ENCODE measurements around the gene SEZ6L. TPM values are rescaled to one million over a fixed set of nuclear protein-coding genes. Genes with fewer than 3 reads are reported as not detected.

Gene SEZ6L
- total RNA-seq, 1 experiment from 2014 or later: 0.14 TPM

DNA sequence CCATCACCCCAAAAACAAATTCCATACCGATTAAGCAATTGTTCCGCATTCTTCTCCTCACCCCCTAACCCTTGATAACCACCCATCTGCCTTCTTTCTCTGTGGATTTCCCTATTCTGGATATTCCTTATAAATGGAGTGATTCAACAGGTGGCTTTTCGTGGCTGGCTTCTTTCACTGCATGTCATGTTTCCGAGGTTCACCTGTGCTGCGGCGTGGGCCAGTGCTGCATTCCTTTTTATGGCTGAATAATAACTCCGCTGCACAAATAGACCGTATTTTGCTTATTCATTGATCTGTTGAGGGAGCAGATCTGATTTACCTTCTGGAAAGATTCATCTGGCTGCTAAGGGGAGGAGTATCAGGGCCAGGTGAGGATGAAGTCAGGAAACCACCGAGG lies 165.0 kb downstream of the SEZ6L start:
- Histone ChIP-seq H3K27me3 (no peaks in the 10 kb centered on the region), H3K27ac (no peak overlapping the region), H3K9me3 (replicated peaks) (no peaks in the 10 kb centered on the region), H3K36me3 (no peaks in the 10 kb centered on the region), H3K4me1 (no peaks in the 10 kb centered on the region), H3K4me3 (no peak overlapping the region)
- DNase-seq: no peak

- no peaks in the 10 kb centered on the region for H3K4me1 ChIP-seq
- H3K27ac ChIP-seq: no peak overlapping the region
- H3K36me3 ChIP-seq: no peaks in the 10 kb centered on the region
- H3K4me3 ChIP-seq: no peak overlapping the region
- no peaks in the 10 kb centered on the region for H3K27me3 ChIP-seq
- no peaks in the 10 kb centered on the region for H3K9me3 ChIP-seq (replicated peaks)
- DNase-seq: no peak
Observed at GRCh38 chr22:26336773-26337172, 167.5 kb downstream of the SEZ6L start.

GRCh38 chr22:26339755-26340154 lies 170.5 kb downstream of the SEZ6L start:
- Histone ChIP-seq H3K4me1 (no peaks in the 10 kb centered on the region), H3K4me3 (no peak overlapping the region), H3K9me3 (replicated peaks) (no peaks in the 10 kb centered on the region), H3K36me3 (no peaks in the 10 kb centered on the region), H3K27ac (no peak overlapping the region), H3K27me3 (no peaks in the 10 kb centered on the region)
- no peak for DNase-seq

GRCh38 chr22:26342745-26343410 lies 173.6 kb downstream of the SEZ6L start:
- no peaks in the 10 kb centered on the region for H3K36me3 ChIP-seq
- no peak overlapping the region for H3K27ac ChIP-seq
- no peaks in the 10 kb centered on the region for H3K27me3 ChIP-seq
- no peak overlapping the region for H3K4me3 ChIP-seq
- no peak for DNase-seq
- no peaks in the 10 kb centered on the region for H3K4me1 ChIP-seq
- H3K9me3 ChIP-seq (replicated peaks): no peaks in the 10 kb centered on the region

DNA sequence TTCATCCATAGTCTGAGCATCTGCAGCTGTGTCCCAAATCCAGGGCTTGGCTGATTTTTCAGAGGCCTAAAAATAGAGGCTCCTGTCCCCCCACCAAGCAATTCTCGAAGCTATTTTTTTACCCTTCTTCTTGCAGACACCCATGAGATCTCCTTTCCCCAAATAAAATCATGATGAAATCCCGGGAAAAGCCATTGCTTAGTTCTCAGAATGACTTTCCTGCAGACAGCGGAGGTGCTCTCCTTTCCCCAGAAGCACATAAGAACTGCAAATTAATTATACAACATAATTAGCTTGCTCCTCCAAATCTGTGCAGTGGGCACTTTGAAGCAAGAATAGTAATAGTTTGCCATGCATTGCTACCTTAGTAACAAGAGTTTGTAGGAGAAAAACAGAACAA lies 176.2 kb downstream of the SEZ6L start:
- no peak overlapping the region for H3K4me3 ChIP-seq
- no peak for DNase-seq
- no peak overlapping the region for H3K27ac ChIP-seq
- no peaks in the 10 kb centered on the region for H3K36me3 ChIP-seq
- no peaks in the 10 kb centered on the region for H3K27me3 ChIP-seq
- H3K9me3 ChIP-seq (replicated peaks): no peaks in the 10 kb centered on the region
- H3K4me1 ChIP-seq: no peaks in the 10 kb centered on the region

- Histone ChIP-seq H3K27ac (no peak overlapping the region), H3K36me3 (no peaks in the 10 kb centered on the region), H3K4me1 (no peaks in the 10 kb centered on the region), H3K27me3 (no peaks in the 10 kb centered on the region), H3K4me3 (no peak overlapping the region), H3K9me3 (replicated peaks) (no peaks in the 10 kb centered on the region)
- DNase-seq: no peak
Observed at GRCh38 chr22:26348810-26349526, 179.7 kb downstream of the SEZ6L start.

DNA sequence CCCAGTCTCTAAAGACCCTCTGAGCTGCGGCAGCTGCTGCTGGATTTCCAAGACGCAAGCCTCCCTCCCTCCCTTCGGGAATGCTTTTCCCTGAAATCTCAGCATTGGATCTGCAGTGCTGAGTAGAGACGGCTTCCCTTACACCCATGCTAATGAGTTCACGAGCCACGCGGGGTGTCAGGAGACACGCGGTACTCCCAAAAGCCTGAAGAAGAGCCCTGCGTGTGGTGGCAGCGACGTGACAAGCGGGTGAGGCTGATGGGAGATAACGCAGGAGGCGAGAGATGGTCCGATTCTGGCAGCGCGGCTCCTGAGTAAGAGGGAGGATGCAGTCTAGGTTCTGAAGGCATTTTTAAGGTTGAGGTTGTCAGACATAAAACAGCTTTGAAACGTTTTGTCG lies 185.4 kb downstream of the SEZ6L start:
- Histone ChIP-seq H3K27me3 (no peaks in the 10 kb centered on the region), H3K9me3 (replicated peaks) (no peaks in the 10 kb centered on the region), H3K4me1 (no peaks in the 10 kb centered on the region), H3K27ac (no peak overlapping the region), H3K4me3 (no peak overlapping the region), H3K36me3 (no peaks in the 10 kb centered on the region)
- no peak for DNase-seq

- no peak for DNase-seq
- no peaks in the 10 kb centered on the region for H3K9me3 ChIP-seq (replicated peaks)
- no peaks in the 10 kb centered on the region for H3K4me1 ChIP-seq
- H3K27ac ChIP-seq: no peak overlapping the region
- H3K4me3 ChIP-seq: no peak overlapping the region
- H3K27me3 ChIP-seq: no peaks in the 10 kb centered on the region
- no peaks in the 10 kb centered on the region for H3K36me3 ChIP-seq
Observed at GRCh38 chr22:26357281-26357680, 188.0 kb downstream of the SEZ6L start.

DNA sequence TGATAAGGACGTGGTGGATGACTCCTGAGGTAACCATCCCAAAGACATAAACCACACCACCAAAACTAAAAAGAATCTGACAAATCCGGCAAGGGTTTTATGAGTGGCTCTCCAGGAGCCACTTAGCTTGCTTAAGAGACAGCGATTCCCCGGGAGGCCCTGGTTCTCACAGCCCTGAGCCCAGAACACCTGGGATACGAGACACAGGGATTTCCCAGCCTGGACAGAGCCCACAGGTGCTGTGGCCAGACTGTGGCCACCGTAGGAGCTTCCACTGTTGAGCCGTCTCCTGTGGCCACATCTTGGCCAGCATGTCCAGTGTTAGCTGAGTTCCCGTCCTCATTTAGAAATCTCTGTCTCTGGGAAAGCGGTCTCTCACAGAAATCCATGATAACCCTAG lies 188.6 kb downstream of the SEZ6L start:
- DNase-seq: peak in 1 of 2 experiments; percentile 18
- Histone ChIP-seq H3K4me3 (no peak overlapping the region), H3K9me3 (replicated peaks) (no peaks in the 10 kb centered on the region), H3K4me1 (no peaks in the 10 kb centered on the region), H3K36me3 (no peaks in the 10 kb centered on the region), H3K27me3 (no peaks in the 10 kb centered on the region), H3K27ac (no peak overlapping the region)

DNA sequence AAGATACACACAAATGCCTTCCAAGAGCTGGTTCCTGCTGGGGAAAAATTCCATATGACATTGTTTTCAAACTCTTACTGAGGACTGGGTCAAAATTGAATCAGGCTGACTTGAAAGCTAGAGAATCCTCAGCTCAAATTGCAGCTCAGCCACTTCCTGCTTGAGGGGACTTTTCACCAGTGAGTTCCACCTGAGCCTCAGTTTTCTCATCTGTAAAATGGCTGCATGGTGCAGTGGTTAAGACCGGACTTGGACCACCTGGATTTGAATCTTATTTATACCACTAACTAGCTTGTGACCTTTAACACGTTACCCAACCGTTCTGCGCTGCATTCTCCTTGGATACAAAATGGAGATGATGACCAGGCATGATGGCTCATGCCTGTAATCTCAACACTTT lies 189.9 kb downstream of the SEZ6L start:
- Histone ChIP-seq H3K9me3 (replicated peaks) (no peaks in the 10 kb centered on the region), H3K27me3 (no peaks in the 10 kb centered on the region), H3K27ac (no peak overlapping the region), H3K36me3 (no peaks in the 10 kb centered on the region), H3K4me1 (no peaks in the 10 kb centered on the region), H3K4me3 (no peak overlapping the region)
- no peak for DNase-seq

GRCh38 chr22:26360169-26360885 lies 191.1 kb downstream of the SEZ6L start:
- no peaks in the 10 kb centered on the region for H3K36me3 ChIP-seq
- H3K4me3 ChIP-seq: peak overlapping the region; percentile 41
- peak; percentile 83 to 94 for DNase-seq
- no peak overlapping the region for H3K27ac ChIP-seq
- no peaks in the 10 kb centered on the region for H3K4me1 ChIP-seq
- no peaks in the 10 kb centered on the region for H3K27me3 ChIP-seq
- H3K9me3 ChIP-seq (replicated peaks): no peaks in the 10 kb centered on the region

DNA sequence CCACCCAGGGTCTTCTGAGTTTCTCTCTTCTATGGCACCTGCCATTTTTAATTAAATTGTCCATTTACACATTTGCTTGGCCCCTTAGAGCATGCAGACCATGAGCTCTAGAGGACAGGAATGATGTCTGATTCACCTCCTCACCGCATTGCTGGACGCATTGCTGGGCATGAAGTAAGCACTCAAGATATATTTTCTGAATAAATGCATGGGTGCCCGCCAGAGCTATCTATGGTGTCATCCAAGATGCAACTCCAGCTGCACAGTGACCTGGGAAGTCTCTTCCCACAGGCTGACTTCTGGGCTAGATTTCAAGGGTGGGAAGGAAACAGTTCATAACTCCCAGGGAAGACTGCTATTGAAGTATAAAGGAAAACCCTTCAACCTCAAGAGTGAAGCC lies 193.2 kb downstream of the SEZ6L start:
- no peaks in the 10 kb centered on the region for H3K36me3 ChIP-seq
- no peak overlapping the region for H3K4me3 ChIP-seq
- no peaks in the 10 kb centered on the region for H3K4me1 ChIP-seq
- H3K27me3 ChIP-seq: no peaks in the 10 kb centered on the region
- H3K27ac ChIP-seq: no peak overlapping the region
- no peak for DNase-seq
- no peaks in the 10 kb centered on the region for H3K9me3 ChIP-seq (replicated peaks)

DNA sequence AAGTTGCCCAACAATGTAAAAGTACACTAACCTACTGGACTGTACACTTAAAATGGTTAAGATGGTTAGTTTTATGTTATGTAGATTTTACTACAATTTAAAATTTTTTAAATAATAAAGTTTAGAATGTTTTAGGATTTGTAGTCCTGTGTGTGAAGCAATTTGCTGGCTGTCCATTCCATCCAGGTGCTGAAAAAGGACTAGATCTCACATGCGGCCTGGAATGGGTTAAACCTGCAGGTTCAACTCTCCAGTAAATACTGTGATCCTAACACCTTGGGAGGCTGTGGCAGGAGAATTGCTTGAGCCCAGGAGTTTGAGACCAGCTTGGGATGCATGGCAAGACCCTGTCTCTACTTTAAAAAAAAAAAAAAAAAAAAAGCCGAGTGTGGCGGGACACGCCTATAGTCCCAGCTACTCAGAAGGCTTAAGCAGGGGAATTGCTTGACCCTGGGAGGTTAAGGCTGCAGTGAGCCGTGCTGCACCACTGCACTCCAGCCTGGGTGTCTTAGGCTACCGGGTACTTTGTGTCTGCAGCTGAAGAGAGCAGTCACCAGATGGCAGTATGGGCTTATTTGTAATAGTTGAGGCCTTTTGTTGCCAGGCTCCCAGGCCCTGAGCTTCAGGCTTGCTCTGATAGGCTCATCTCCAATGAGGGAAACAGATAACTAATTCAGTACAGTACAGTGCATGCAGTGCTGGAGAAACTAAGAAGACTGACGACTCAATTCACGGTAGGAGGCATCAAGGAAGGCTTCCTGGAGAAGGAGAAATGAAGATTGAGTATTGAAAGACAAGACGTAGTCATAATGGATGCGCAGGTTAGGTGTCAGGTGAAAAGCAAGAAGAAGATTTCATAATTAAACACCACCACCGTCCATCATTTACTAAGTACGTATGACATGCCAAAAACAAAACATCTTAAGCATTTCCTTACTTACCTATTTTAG lies 195.1 kb downstream of the SEZ6L start:
- no peaks in the 10 kb centered on the region for H3K36me3 ChIP-seq
- peak; percentile 75 to 90 for DNase-seq
- no peak overlapping the region for H3K4me3 ChIP-seq
- no peaks in the 10 kb centered on the region for H3K4me1 ChIP-seq
- H3K27ac ChIP-seq: no peak overlapping the region
- H3K9me3 ChIP-seq (replicated peaks): no peaks in the 10 kb centered on the region
- no peaks in the 10 kb centered on the region for H3K27me3 ChIP-seq

DNA sequence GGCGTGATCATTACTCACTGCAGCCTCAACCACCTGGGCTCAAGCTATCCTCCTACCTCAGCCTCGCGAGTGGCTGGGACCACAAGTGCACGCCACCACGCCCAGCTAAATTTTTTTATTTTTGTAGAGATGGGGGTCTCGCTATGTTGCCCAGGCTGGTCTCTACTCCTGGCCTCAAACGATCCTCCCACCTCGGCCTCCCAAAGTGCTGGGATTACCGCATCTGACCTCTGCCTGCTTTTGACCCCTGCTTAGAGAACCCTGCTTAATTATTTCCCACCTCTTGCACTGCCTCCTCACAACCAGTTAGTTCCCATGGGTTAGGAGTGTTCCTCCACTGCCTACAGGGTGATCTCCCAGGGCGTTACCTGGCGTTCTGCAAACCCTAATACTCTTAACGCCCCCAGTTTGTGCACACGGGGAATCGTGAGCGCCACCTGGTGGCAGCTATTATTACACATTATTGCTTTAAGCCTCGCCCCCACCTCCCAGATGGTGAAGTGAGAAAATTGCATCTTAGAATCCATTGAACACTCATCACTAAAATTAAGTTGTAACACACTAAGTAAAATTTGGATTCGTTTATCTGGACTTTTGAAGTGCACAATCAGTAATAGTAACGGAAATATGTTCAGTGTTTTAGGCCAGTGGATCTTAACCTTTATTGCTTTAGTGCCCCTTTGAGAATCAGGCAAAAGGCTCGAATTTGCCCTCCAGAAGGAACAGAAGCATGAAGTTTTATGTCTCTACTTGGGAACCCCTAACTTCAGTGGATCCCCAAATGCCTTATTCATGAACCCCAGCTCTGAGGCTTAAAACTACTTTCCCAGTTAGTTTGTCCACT lies 198.4 kb downstream of the SEZ6L start:
- Histone ChIP-seq H3K4me1 (peaks cover 4% of the 10 kb centered on the region; the same call in 1 of the 2 replicates), H3K27ac (no peak overlapping the region), H3K9me3 (replicated peaks) (no peaks in the 10 kb centered on the region), H3K27me3 (no peaks in the 10 kb centered on the region), H3K36me3 (no peaks in the 10 kb centered on the region), H3K4me3 (no peak overlapping the region)
- DNase-seq: peak; percentile 46 to 77

Data from SJCRH30 (cell line).